ENCODE data around the gene TMEM42. TPM values are rescaled to one million over a fixed set of nuclear protein-coding genes. Genes with fewer than 3 reads are reported as not detected.

Gene TMEM42
- total and polyA plus RNA-seq, 2 donors from 2014 or later: 17.7 to 33.6 TPM

- intact Hi-C loops (cut with DNase I): no loop called here
- FAIRE-seq (no peak), DNase-seq (no peak)
- Histone ChIP-seq H3K27ac (ENCODE audit: low read depth in 2 of 2, low read length in 2 of 2) (no peak overlapping the region), H3K9ac (ENCODE audit: low read length in 3 of 3) (no peak overlapping the region), H3K4me3 (ENCODE audit: low read length in 3 of 3) (no peak overlapping the region), H3K4me1 (ENCODE audit: control insufficient read depth in 2 of 3, insufficient read depth in 2 of 3, low read depth in 1 of 3, low read length in 3 of 3) (no peaks in the 10 kb centered on the region), H3K36me3 (ENCODE audit: control insufficient read depth in 2 of 3, insufficient read depth in 3 of 3, low read length in 3 of 3) (no peaks in the 10 kb centered on the region), H3K27me3 (ENCODE audit: control insufficient read depth, insufficient read depth, low read length) (no peaks in the 10 kb centered on the region), H3K9me3 (ENCODE audit: control insufficient read depth in 2 of 3, insufficient read depth in 1 of 3, low read length in 3 of 3) (peaks cover 0 to 3% (median 0%) of the 10 kb centered on the region in 3 donors)
- TF ChIP-seq CTCF (IDR thresholded peaks at IDR 0.05; ENCODE audit: borderline replicate concordance, extremely low read depth, insufficient read depth): no peak
Measured at GRCh38 chr3:44886561-44886960, 24.8 kb downstream of the TMEM42 start.

GRCh38 chr3:44887101-44887500 is 25.4 kb downstream of the TMEM42 start:
- Histone ChIP-seq H3K36me3 (ENCODE audit: control insufficient read depth in 2 of 3, insufficient read depth in 3 of 3, low read length in 3 of 3) (no peaks in the 10 kb centered on the region), H3K27me3 (ENCODE audit: control insufficient read depth, insufficient read depth, low read length) (no peaks in the 10 kb centered on the region), H3K27ac (ENCODE audit: low read depth in 2 of 2, low read length in 2 of 2) (no peak overlapping the region), H3K9ac (ENCODE audit: low read length in 3 of 3) (no peak overlapping the region), H3K4me1 (ENCODE audit: control insufficient read depth in 2 of 3, insufficient read depth in 2 of 3, low read depth in 1 of 3, low read length in 3 of 3) (no peaks in the 10 kb centered on the region), H3K4me3 (ENCODE audit: low read length in 3 of 3) (no peak overlapping the region), H3K9me3 (ENCODE audit: control insufficient read depth in 2 of 3, insufficient read depth in 1 of 3, low read length in 3 of 3) (peaks cover 0 to 3% (median 0%) of the 10 kb centered on the region in 3 donors)
- no peak for FAIRE-seq
- intact Hi-C loops (cut with DNase I): no loop called here
- DNase-seq: no peak
- no peak for TF ChIP-seq CTCF (IDR thresholded peaks at IDR 0.05; ENCODE audit: borderline replicate concordance, extremely low read depth, insufficient read depth)

GRCh38 chr3:44890258-44890657 is 28.5 kb downstream of the TMEM42 start:
- DNase-seq (no peak), FAIRE-seq (no peak)
- no peak overlapping the region for H3K4me3 ChIP-seq (ENCODE audit: low read length in 3 of 3)

More at GRCh38 chr3:44890258-44890657, 28.5 kb downstream of the TMEM42 start:
- Histone ChIP-seq H3K27ac (ENCODE audit: low read depth in 2 of 2, low read length in 2 of 2) (no peak overlapping the region), H3K36me3 (ENCODE audit: control insufficient read depth in 2 of 3, insufficient read depth in 3 of 3, low read length in 3 of 3) (no peaks in the 10 kb centered on the region), H3K27me3 (ENCODE audit: control insufficient read depth, insufficient read depth, low read length) (no peaks in the 10 kb centered on the region), H3K4me1 (ENCODE audit: control insufficient read depth in 2 of 3, insufficient read depth in 2 of 3, low read depth in 1 of 3, low read length in 3 of 3) (no peaks in the 10 kb centered on the region), H3K9me3 (ENCODE audit: control insufficient read depth in 2 of 3, insufficient read depth in 1 of 3, low read length in 3 of 3) (no peaks in the 10 kb centered on the region), H3K9ac (ENCODE audit: low read length in 3 of 3) (no peak overlapping the region)
- intact Hi-C loops (cut with DNase I): no loop called here
- TF ChIP-seq CTCF (IDR thresholded peaks at IDR 0.05; ENCODE audit: borderline replicate concordance, extremely low read depth, insufficient read depth): no peak

Data from kidney (tissue), 14 donors.